GM18520 (cell line): Measurements from ENCODE around the gene ARL5A.
A peak's percentile ranks its signal among the peaks of the same experiment; 100 is the strongest.
"Not testable (repeated sequence)": the region's sequence is repeated elsewhere in the genome, so short reads cannot be mapped to it uniquely, and the experiment has no call there.

Experiments used
- ATAC-seq: cut with Tn5 transposase; IDR thresholded peaks from one replicate; pipeline ENCODE4 v1.9.1; 2021; ENCODE audit not compliant: unreplicated experiment

ARL5A gene

DNA sequence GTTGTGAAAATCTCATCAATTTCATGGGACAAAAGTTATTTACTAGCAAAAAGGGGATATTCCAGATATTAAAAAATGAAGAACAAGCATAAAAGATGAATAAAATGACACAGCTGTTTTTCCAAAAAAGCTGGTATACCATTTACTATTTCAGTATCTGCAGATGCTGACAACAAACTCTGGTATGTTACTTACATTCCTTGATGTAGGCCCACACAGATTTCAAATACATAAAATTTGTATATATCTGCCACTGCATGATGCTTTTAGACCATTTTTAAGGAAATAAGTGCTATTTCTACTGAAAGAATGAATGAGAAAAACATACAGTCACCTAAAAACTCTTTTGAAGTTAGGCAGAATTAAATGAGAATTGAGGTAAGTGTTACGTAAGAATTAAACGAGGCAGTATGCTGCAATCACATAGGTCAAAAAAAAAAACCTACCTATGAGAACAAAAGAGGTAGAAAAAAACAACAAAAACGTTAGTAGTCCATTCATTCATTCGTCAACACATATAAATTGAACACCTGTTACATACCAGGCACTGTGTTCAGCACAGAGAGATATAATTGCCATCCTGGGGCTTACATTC lies 32.5 kb downstream of the ARL5A start:
- ATAC-seq, result no peak

DNA sequence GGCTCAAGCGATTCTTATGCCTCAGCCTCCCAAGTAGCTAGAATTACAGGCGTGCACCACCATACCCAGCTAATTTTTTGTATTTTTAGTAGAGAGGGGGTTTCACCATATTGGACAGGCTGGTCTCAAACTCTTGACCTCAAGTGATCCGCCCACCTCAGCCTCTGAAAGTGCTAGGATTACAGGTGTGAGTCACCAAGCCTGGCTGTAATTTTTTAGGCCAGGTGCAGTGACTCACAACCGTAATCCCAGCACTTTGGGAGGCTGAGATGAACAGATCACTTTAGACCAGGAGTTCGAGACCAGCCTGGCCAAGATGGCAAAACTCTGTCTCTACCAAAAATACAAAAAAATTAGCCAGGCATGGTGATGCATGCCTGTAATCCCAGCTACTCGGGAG lies 33.8 kb downstream of the ARL5A start:
- ATAC-seq, result not testable (repeated sequence)

- no peak for ATAC-seq
Observed at GRCh38 chr2:151793123-151793522, 35.1 kb downstream of the ARL5A start.

GRCh38 chr2:151792589-151792988 lies 35.6 kb downstream of the ARL5A start:
- no peak for ATAC-seq

DNA sequence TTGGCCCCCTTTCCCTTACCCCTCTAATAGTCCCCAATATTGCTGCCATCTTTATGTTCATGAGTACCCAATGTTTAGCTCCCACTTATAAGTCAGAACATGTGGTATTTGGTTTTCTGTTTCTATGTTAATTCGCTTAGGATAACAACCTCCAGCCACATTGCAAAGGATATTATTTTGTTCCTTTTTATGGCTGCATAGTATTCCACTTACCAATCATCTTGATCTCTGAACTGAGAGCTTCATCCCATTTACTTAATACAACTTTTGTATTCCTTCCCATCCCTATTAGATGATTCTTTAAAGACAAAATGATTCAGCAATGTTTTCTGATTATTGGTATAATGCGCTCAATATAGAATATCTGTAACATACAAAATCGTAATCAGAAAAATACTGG lies 36.7 kb downstream of the ARL5A start:
- no peak for ATAC-seq

DNA sequence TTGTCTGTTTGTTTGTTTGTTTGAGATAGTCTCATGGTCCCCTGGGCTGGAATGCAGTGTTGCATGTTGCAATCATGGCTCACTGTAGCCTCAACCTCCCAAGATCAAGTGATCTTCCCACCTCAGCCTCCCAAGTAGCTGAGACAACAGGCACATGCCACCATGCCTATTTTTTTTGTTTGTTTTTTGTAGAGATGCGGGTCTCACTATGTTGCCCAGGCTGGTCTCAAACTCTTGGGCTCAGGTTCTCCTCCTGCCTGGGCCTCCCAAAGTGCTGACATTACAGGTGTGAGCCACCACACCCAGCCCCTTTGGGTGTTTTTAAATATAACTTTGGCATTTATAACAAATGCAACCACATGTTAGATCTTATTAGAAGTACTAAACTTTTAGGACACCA lies 37.5 kb downstream of the ARL5A start:
- no peak for ATAC-seq

- ATAC-seq, result no peak
Observed at GRCh38 chr2:151789055-151789834, 39.0 kb downstream of the ARL5A start.

- ATAC-seq, result no peak
Observed at GRCh38 chr2:151786483-151786882, 41.7 kb downstream of the ARL5A start.

DNA sequence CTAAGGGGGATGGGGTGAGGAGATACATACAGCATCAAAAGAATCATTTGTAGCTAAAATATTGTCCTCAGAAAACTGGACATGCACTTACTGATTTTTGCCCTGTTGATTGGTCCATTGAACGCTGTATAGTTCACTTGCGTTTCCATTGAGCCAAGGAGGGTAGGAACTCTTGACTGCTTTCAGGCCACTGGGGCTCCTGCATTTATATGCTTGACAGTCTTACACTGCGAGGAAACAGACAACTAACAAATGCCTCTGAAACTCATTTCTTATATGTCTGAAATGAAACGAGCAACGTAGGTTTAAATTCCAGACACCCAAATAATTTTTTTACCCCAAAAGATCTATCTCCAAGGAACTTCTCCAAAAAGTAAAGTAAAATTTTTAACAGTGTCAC lies 42.1 kb downstream of the ARL5A start:
- ATAC-seq, result no peak

- no peak for ATAC-seq
Observed at GRCh38 chr2:151783133-151783520, 45.1 kb downstream of the ARL5A start.

DNA sequence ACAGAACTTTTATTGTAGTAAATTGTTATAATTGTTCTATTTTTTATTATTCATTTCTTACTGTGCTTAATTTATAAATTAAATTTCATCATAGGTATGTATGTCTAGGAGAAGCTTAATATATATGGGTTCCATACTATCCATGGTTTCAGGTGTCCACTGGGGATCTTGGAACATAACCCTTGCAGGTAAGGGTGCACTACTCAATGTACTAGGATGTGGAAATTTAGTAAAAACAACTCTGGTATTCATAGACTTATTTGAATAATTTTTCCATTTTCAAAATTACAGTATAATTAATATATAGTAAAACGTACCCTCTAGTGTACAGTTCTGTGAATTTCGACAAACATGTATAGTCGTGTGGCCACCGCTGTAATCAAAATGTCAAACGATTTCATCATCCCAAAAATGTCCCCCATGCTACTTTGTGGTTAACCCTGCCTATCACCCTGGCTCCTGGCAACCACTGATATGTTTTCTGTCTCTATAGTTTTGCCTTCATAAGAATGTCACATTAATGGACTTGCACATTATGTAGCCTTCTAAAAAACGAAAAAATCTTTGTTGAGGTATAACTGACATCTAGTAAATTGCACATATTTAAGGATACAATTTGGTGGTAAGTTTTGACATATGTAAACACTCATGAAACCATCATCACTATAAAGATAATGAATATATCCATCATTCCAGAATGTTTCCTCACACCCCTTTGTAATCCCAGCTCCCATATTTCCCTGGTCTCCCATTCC lies 45.7 kb downstream of the ARL5A start:
- no peak for ATAC-seq

GRCh38 chr2:151781642-151782041 lies 46.6 kb downstream of the ARL5A start:
- ATAC-seq, result no peak

GRCh38 chr2:151780938-151781337 lies 47.3 kb downstream of the ARL5A start:
- ATAC-seq, result no peak

GRCh38 chr2:151777935-151778334 lies 50.3 kb downstream of the ARL5A start:
- no peak for ATAC-seq

DNA sequence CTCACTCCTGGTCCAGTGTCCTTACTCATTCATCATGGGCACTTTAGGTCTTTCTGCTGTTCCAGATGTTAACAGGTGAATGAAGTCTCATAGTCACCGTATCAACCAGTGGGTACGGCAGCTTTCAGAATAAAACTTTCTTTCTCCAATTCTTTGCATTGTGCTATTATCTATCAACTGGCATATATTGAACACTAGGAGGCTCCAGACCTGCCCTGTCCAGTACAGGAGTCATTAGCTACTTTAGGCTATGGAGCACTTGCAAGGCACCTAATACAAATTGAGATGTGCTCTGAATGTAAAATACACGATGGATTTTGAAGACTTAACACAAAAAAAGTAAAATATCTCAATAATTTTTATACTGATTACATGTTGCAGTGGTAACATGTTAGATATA lies 50.7 kb downstream of the ARL5A start:
- ATAC-seq, result no peak

DNA sequence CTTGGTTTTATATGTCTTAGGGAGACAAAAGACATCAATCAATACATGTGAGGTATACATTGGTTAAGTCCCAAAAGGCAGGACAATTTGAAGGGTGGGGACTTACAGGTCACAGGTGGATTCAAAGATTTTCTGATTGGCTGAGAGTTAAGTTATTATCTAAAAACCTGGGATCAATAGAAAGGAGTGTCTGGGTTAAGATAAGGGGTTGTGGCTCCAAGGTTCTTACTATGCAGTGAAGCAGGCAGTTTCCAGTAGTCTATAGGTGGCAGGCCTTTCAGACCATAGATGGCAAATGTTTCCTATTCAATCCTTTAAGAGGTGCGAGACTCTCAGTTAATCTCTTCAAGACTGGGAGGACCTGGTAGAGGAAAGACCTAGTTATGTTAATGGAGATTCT lies 51.9 kb downstream of the ARL5A start:
- ATAC-seq, result no peak

GRCh38 chr2:151775057-151775740 lies 53.0 kb downstream of the ARL5A start:
- ATAC-seq, result no peak

DNA sequence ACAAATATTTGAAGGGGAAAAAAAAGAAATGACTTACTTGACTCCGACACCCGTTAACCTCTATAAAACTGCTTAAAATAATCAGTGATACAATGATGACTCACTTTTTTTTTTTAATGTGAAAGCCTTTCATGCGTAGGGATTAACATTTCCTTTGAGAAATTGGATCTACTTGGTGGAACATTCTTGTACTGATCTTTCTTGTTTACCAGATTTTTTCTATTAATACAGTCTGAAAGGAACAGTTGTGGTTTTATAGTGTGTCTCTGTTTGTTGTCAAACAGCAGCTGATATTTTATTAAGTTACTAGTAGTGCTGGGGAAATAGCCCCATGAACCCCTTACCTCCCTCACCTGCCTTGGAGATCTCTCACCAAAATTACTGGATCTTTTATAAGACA lies 53.7 kb downstream of the ARL5A start:
- ATAC-seq, result no peak

- peak; percentile 86 for ATAC-seq
Observed at GRCh38 chr2:151771599-151772358, 56.4 kb downstream of the ARL5A start.

DNA sequence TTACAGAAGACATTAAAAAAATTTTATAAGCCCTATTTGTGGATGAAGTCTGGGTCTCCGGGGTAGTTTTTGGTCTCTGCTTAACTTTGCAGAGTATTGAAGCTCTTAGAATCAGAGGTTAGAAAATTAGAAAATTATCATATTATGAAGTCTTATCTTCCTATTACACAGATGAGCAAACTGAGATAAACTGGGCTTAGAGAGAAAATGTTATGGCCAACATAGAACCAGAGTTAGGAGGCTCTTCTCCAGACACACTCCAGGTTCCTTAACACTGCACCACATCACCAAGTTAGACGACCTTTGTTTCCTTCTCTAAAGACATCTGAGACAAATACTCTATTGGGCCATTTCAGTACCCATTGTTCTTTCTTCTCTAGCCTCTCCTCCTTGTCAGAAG lies 57.2 kb downstream of the ARL5A start:
- ATAC-seq, result no peak

GRCh38 chr2:151769606-151770005 lies 58.6 kb downstream of the ARL5A start:
- ATAC-seq, result no peak
